HL-60 (cell line): ENCODE data around the gene RNF166.

Experiments used
- DNase-seq, 2 experiments: peaks; one replicate each; pipeline ENCODE4 v3.0.0-alpha.2; 2010 to 2020; ENCODE audit warnings: low read depth in 1 of 2, low spot score in 1 of 2
- H3K27ac ChIP-seq: fragments of 250-450 bp; sonication (Bioruptor Pico); replicated peaks from 2 replicates; pipeline ENCODE4 v1.5.1; 2020; ENCODE audit warnings: mild to moderate bottlenecking, moderate library complexity
- H3K27me3 ChIP-seq: fragments of 250-450 bp; sonication (Bioruptor Pico); 2 replicates; pipeline ENCODE4 v1.5.1; 2021; ENCODE audit warnings: mild to moderate bottlenecking, moderate library complexity; ENCODE audit not compliant: insufficient read depth, poor library complexity, severe bottlenecking
- H3K4me3 ChIP-seq: replicated peaks from 2 replicates; pipeline ENCODE4 v1.5.1; 2011; ENCODE audit warnings: mild to moderate bottlenecking, control low read depth, low read length; ENCODE audit not compliant: insufficient read depth
- GABPA ChIP-seq: IDR thresholded peaks from 2 replicates; pipeline ENCODE4 v1.6.1; 2012; ENCODE audit warnings: low read depth
- POLR2AphosphoS5 ChIP-seq: IDR thresholded peaks from 2 replicates; pipeline ENCODE4 v1.6.1; 2012; ENCODE audit warnings: low read depth
- REST ChIP-seq: IDR thresholded peaks from 2 replicates; pipeline ENCODE4 v1.6.1; 2012; ENCODE audit warnings: low read depth; ENCODE audit not compliant: insufficient replicate concordance
- SPI1 ChIP-seq: IDR thresholded peaks from 2 replicates; pipeline ENCODE4 v1.6.1; 2012; ENCODE audit warnings: low read depth, mild to moderate bottlenecking, borderline replicate concordance
- TF ChIP-seq, protein P1 (sequence below): IDR thresholded peaks from one replicate; pipeline ENCODE4 v1.5.1; 2011; ENCODE audit warnings: low read length, control low read depth, inconsistent platforms; ENCODE audit not compliant: insufficient read depth

Gene RNF166

GRCh38 chr16:88720396-88720970 lies 14.3 kb upstream of the RNF166 start:
- TF ChIP-seq SPI1 = no peak
- H3K27me3 ChIP-seq = no peaks in the 10 kb centered on the region
- DNase-seq = no peak
- no peak overlapping the region for H3K4me3 ChIP-seq
- H3K27ac ChIP-seq = no peak overlapping the region

- TF ChIP-seq GABPA (no peak), REST (no peak), POLR2AphosphoS5 (no peak; the same call in 1 of the 2 replicates), SPI1 (no peak)
- TF ChIP-seq, protein P1, sequence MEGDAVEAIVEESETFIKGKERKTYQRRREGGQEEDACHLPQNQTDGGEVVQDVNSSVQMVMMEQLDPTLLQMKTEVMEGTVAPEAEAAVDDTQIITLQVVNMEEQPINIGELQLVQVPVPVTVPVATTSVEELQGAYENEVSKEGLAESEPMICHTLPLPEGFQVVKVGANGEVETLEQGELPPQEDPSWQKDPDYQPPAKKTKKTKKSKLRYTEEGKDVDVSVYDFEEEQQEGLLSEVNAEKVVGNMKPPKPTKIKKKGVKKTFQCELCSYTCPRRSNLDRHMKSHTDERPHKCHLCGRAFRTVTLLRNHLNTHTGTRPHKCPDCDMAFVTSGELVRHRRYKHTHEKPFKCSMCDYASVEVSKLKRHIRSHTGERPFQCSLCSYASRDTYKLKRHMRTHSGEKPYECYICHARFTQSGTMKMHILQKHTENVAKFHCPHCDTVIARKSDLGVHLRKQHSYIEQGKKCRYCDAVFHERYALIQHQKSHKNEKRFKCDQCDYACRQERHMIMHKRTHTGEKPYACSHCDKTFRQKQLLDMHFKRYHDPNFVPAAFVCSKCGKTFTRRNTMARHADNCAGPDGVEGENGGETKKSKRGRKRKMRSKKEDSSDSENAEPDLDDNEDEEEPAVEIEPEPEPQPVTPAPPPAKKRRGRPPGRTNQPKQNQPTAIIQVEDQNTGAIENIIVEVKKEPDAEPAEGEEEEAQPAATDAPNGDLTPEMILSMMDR = no peak
- Histone ChIP-seq H3K4me3 (no peak overlapping the region), H3K27me3 (no peaks in the 10 kb centered on the region), H3K27ac (no peak overlapping the region)
- DNase-seq = no peak
These were observed 13.7 kb upstream of the RNF166 start for GRCh38 chr16:88719933-88720296.

GRCh38 chr16:88719267-88719932 lies 13.2 kb upstream of the RNF166 start:
- Histone ChIP-seq H3K4me3 (no peak overlapping the region), H3K27me3 (no peaks in the 10 kb centered on the region), H3K27ac (no peak overlapping the region)
- no peak for DNase-seq
- TF ChIP-seq, protein P1 = no peak
- TF ChIP-seq POLR2AphosphoS5 (no peak), SPI1 (no peak), GABPA (no peak), REST (no peak)

GRCh38 chr16:88718178-88718577 lies 12.0 kb upstream of the RNF166 start:
- Histone ChIP-seq H3K27ac (no peak overlapping the region), H3K4me3 (no peak overlapping the region), H3K27me3 (no peaks in the 10 kb centered on the region)
- DNase-seq = no peak
- TF ChIP-seq POLR2AphosphoS5 = peak; percentile 51; the same call in 1 of the 2 replicates
- no peak for TF ChIP-seq REST
